K562 (cell line): ENCODE results near the gene DHRS11. TPM values are rescaled to one million over a fixed set of nuclear protein-coding genes. Genes with fewer than 3 reads are reported as not detected.

ENCODE experiments used
- DACH1 ChIP-seq: fragments of 450-650 bp; IDR thresholded peaks from 2 replicates; pipeline ENCODE4 v1.6.1; 2018; ENCODE audit not compliant: partially characterized antibody
- EP300 ChIP-seq: IDR thresholded peaks from 2 replicates; pipeline ENCODE4 v1.6.1; 2012; ENCODE audit warnings: low read length, improper control_type of control experiment
- FOXM1 ChIP-seq, 2 experiments: fragments of 450-650 bp in 1 of 2; sonication (generic) in 1 of 2; formaldehyde crosslinking in 1 of 2; IDR thresholded peaks; 2 replicates each; pipeline versions ENCODE4 v1.6.1 to v1.9.0; 2017 to 2022; ENCODE audit warnings: low read depth in 2 of 2, mild to moderate bottlenecking in 2 of 2, missing genetic modification reagents in 1 of 2, moderate library complexity in 1 of 2
- GTF2F1 ChIP-seq: IDR thresholded peaks from 2 replicates; pipeline ENCODE4 v1.6.1; 2011; ENCODE audit warnings: low read depth, low read length, improper control_type of control experiment
- IRF2 ChIP-seq: sonication (generic); formaldehyde crosslinking; IDR thresholded peaks from 2 replicates; pipeline ENCODE4 v1.8.1; 2022; ENCODE audit warnings: mild to moderate bottlenecking, missing genetic modification reagents
- NFXL1 ChIP-seq: fragments of 450-650 bp; formaldehyde crosslinking; IDR thresholded peaks from 2 replicates; pipeline ENCODE4 v1.4.0; 2021; ENCODE audit warnings: mild to moderate bottlenecking
- PHF8 ChIP-seq: fragments of 200-600 bp; sonication (generic); IDR thresholded peaks from 2 replicates; pipeline ENCODE4 v1.6.1; 2012; ENCODE audit warnings: mixed run types, mild to moderate bottlenecking, inconsistent platforms, low read length, moderate library complexity, borderline replicate concordance
- POLR2AphosphoS5 ChIP-seq: IDR thresholded peaks from 2 replicates; pipeline ENCODE4 v1.6.1; 2011; ENCODE audit warnings: mild to moderate bottlenecking, low read depth, low read length, moderate library complexity; ENCODE audit not compliant: control insufficient read depth, insufficient read depth
- PRDM10 ChIP-seq: fragments of 450-650 bp; IDR thresholded peaks from 2 replicates; pipeline ENCODE4 v1.6.1; 2018; ENCODE audit not compliant: partially characterized antibody
- RBM25 ChIP-seq: fragments of 200-400 bp; formaldehyde crosslinking; IDR thresholded peaks from 2 replicates; pipeline ENCODE4 v1.6.1; 2018; ENCODE audit warnings: low read length, low read depth, moderate library complexity; ENCODE audit not compliant: severe bottlenecking
- RFX7 ChIP-seq: fragments of 250-450 bp; sonication (Bioruptor Pico); IDR thresholded peaks from 2 replicates; pipeline ENCODE4 v1.5.1; 2021; ENCODE audit warnings: mild to moderate bottlenecking
- TRIM28 ChIP-seq: fragments of 450-650 bp; IDR thresholded peaks from 2 replicates; pipeline ENCODE4 v1.6.1; 2017
- ZC3H8 ChIP-seq: fragments of 450-650 bp; IDR thresholded peaks from 2 replicates; pipeline ENCODE4 v1.6.1; 2017
- ZNF239 ChIP-seq: fragments of 250-450 bp; sonication (Bioruptor Pico); IDR thresholded peaks from 2 replicates; pipeline ENCODE4 v1.4.0; 2020; ENCODE audit warnings: mild to moderate bottlenecking
- polyA plus RNA-seq, 8 experiments: library from polyadenylated mRNA; depleted of rRNA in 4 of 8; stranded (reverse) in 5 of 8; unstranded in 3 of 8; fragments of >200 nt; fragmentation: Nextera tagmentation in 2 of 8; fragmentation: Illumina TruSeq in 1 of 8; extraction: Ambion mirVana in 2 of 8; extraction: Trizol in 1 of 8; gene quantifications; 2 replicates each; pipeline versions ENCODE4 v1.2.1 to v1.2.3, GENCODE V29; 2011 to 2014; ENCODE audit warnings: inconsistent platforms in 1 of 8, missing spikeins in 1 of 8
- total RNA-seq, 7 experiments: library from RNA; depleted of rRNA in 6 of 7; stranded (reverse); fragments of >200 nt in 6 of 7; fragmentation: Illumina TruSeq in 2 of 7; extraction: Trizol in 2 of 7; gene quantifications; 2 replicates each; pipeline versions ENCODE4 v1.2.1 to v1.2.3, GENCODE V29; 2011 to 2021; ENCODE audit warnings: low replicate concordance in 1 of 7
- TF ChIP-seq, protein P1 (sequence below), 2 experiments: fragments of 450-650 bp in 1 of 2; sonication (generic) in 1 of 2; formaldehyde crosslinking in 1 of 2; IDR thresholded peaks; 2 replicates each; pipeline versions ENCODE4 v1.7.1 to v1.9.0; 2016 to 2022; ENCODE audit warnings: inconsistent platforms in 1 of 2, mild to moderate bottlenecking in 1 of 2, missing genetic modification reagents in 1 of 2

DHRS11 gene
- total and polyA plus RNA-seq, 9 of the 15 experiments (the other 6 are each of a cell fraction or from before 2014, with no cell fraction given), result 15.2 to 123 (median 59.8) TPM

GRCh38 chr17:36544307-36545076 is 47.2 kb upstream of the DHRS11 start, which contains the start of gene GGNBP2 (continued):
- TF ChIP-seq, protein P1, sequence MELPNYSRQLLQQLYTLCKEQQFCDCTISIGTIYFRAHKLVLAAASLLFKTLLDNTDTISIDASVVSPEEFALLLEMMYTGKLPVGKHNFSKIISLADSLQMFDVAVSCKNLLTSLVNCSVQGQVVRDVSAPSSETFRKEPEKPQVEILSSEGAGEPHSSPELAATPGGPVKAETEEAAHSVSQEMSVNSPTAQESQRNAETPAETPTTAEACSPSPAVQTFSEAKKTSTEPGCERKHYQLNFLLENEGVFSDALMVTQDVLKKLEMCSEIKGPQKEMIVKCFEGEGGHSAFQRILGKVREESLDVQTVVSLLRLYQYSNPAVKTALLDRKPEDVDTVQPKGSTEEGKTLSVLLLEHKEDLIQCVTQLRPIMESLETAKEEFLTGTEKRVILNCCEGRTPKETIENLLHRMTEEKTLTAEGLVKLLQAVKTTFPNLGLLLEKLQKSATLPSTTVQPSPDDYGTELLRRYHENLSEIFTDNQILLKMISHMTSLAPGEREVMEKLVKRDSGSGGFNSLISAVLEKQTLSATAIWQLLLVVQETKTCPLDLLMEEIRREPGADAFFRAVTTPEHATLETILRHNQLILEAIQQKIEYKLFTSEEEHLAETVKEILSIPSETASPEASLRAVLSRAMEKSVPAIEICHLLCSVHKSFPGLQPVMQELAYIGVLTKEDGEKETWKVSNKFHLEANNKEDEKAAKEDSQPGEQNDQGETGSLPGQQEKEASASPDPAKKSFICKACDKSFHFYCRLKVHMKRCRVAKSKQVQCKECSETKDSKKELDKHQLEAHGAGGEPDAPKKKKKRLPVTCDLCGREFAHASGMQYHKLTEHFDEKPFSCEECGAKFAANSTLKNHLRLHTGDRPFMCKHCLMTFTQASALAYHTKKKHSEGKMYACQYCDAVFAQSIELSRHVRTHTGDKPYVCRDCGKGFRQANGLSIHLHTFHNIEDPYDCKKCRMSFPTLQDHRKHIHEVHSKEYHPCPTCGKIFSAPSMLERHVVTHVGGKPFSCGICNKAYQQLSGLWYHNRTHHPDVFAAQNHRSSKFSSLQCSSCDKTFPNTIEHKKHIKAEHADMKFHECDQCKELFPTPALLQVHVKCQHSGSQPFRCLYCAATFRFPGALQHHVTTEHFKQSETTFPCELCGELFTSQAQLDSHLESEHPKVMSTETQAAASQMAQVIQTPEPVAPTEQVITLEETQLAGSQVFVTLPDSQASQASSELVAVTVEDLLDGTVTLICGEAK (IDR thresholded peaks at IDR 0.05), result peak; percentile 58; the same call in 1 of the 2 replicates
- TF ChIP-seq, protein P1 (CRISPR knock-in tag; IDR thresholded peaks at IDR 0.05), result no peak
- TF ChIP-seq NFXL1 (CRISPR knock-in tag) (no peak), GTF2F1 (0 out of 2 replicates have a peak, but pooled peaks have one; percentile 15), PRDM10 (peak; percentile 20), RFX7 (CRISPR knock-in tag) (0 out of 2 replicates have a peak, but pooled peaks have one; percentile 16), ZC3H8 (no peak), POLR2AphosphoS5 (peak; percentile 88), ZNF239 (CRISPR knock-in tag) (no peak), TRIM28 (no peak), EP300 (peak; percentile 40), DACH1 (no peak), RBM25 (peak; percentile 86), FOXM1 (IDR thresholded peaks at IDR 0.05; ENCODE audit: low read depth) (no peak), FOXM1 (CRISPR knock-in tag; IDR thresholded peaks at IDR 0.05; ENCODE audit: low read depth) (no peak), PHF8 (peak; percentile 96), IRF2 (no peak)
